Eye (tissue), 1 donor: Measurements from ENCODE around the gene AMIGO1.

Experiments used
- DNase-seq: peaks from one replicate; pipeline ENCODE4 v3.0.0-alpha.2; 2015

AMIGO1 gene

DNA sequence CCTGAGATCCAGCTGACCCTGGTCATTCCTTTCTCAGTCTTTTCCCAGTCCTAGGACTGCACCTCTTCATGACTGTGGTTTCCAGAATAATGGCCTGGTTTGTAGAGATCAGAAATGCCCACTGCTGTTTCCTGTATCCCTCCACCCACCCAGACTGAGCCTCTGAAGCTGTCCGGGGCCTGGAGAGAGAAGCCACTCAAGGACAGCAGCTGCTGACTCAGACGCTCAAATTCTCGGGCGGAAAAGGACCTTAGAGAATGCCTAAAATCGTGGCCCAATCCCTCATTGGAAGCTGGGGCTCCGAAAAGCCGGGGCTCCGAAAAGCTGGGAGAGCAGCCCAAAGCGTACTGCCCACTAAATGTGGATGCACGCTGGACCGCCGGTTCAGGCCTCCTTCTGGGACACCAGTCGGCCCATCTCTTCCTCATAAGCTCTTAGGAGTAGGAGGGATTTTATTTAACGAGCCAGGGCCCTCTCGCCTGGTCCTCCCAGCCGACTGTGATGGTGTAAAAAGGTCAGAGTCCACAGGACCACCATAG, 22.4 kb upstream of the AMIGO1 start:
- no peak for DNase-seq

GRCh38 chr1:109531380-109531779, 21.9 kb upstream of the AMIGO1 start:
- DNase-seq, result no peak

DNA sequence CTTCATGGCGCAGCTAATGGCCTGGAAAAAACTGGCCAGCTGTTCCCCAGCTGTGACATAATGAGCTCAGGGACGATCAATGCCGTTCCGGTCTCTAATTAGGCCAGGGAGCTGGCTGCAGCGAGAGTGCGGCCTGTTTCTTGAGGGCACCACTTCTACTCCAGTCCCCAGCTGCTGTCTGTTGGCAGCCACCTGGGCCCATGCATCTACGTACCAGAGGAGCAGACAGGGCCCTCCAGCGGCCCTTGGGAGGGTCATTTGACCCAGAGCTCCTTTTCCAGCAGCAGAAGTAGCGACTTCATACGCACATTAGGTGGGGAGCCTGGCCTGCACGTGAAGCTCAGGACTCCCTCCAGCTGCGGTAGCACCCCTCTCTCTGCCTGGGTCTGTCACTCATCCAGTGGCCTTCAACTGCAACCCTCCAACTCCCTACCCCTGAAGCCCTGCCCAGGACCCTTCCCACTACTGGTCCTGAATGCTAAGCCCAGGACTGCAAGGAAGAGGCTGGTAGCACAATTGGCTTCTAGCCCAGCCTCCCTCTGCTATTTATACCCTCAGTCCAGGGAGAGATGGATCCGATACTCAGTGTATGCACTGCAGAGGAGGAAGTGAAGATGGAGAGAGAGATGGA, 21.0 kb upstream of the AMIGO1 start:
- peak; percentile 97 for DNase-seq

DNA sequence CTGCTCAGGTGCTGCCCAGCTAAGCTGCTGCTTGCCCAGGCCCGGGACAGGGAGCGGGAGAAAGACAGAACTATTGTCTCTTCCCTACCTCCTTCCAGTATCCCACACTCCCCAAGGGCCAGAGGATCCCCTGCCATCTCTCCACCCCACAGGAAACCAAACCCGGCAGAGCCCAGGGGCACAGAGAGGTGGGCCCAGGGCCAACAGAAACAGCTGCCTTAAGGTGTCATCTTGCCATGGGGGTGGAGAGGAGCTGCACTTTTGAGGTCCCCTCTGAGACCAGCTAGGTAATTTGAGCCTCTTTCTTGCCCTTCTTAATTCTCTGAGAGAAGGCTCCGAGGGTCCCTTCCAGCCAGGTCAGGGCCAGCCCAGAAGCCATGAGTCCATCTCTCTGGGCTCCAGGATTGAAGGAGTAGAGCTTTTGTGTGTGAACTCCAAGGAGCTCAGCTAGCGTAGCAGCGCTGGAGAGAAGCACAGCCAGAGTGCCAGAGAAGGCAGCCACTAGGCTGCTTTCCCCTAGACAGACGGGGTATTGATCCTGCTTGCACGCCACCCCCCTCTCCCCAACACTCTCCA, 20.4 kb upstream of the AMIGO1 start:
- no peak for DNase-seq

- DNase-seq, result no peak
These were observed 19.2 kb upstream of the AMIGO1 start for GRCh38 chr1:109528712-109529111.

GRCh38 chr1:109527846-109528695, 18.5 kb upstream of the AMIGO1 start:
- no peak for DNase-seq

DNA sequence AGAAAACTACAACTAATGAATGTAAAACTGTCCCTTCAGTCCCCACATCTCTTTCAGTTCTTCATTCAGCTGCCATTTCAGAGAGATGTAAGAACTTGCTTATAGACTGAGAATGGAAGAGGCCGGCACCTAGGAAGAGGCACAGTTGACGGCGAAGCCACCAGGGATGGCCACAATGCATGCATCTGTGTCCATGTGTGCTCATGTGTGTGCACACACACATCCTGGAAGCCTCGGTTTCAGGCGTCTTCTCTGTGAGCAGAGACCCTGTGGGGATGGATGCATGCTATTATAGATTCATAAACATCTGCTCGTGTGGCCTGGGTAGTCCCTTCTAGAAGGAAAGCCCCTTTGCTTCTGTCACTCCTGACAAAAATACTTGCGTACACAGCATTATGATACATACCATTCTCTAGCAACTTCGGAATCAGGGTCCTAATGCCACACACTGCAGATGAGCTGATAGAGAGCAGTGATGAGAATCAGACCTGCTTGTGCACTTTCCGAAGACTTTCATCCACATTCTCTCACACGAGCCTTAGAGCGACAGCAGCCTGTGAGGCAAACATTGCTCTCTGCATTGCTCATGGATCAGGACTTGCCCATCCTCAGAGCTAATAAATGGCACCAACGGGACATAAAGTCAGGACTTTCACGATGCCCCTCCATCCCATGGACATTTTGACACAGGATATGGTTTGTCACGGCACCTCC, 17.7 kb upstream of the AMIGO1 start:
- peak; percentile 63 for DNase-seq

- no peak for DNase-seq
These were observed 14.2 kb upstream of the AMIGO1 start for GRCh38 chr1:109523706-109524105.

GRCh38 chr1:109522026-109522425, 12.5 kb upstream of the AMIGO1 start:
- no peak for DNase-seq

DNA sequence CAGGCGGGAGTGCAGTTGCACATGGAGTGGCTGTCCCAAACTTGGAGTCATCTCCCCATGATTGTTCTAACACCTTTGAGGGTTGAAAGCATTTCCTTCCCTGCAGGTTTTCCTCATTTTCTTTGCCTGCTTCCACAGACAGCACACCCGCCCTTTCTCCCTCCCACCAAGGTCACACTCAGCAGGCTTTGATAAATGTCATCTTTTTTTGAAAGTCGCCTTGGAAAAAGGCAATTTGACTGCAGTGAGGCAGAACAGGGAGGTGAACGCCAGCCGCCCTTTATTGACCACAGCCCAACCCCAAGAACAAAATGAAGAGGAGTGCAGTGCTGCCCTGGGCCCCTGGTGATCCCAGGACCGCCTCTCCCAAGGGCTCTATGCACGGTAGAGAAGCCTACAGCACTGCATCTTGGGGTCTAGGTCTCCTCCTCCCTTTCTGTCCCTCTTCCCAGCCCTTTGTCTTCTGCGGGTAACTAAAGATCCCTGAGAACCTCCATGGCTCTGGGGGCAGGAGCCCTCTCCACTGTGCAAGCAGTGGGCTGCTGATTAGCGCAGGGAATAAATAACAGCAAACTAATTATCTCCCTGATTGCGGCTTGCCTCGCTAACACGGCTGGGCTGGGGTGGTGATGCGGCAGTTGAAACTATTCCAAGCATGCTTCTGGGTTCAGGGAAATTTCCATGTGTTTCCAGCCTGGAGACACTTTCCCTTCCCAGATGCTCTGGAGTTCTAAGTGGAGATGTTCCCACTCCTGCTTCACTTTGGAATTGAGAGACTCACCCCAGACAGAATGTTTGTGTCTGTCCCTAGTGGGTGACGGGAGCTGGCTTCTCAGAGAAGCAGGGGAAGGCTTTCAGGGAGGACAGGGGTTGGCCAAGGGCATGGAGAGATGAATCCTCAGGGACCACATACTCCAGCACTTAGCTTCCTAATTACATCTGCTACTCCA, 11.8 kb upstream of the AMIGO1 start:
- peak; percentile 48 for DNase-seq

- no peak for DNase-seq
These were observed 7.8 kb upstream of the AMIGO1 start for GRCh38 chr1:109517337-109517736.

- no peak for DNase-seq
These were observed 7.3 kb upstream of the AMIGO1 start for GRCh38 chr1:109516872-109517271.

- no peak for DNase-seq
These were observed 5.3 kb upstream of the AMIGO1 start for GRCh38 chr1:109514846-109515245.

- DNase-seq, result no peak
These were observed 3.7 kb upstream of the AMIGO1 start for GRCh38 chr1:109513110-109513710.

- DNase-seq, result no peak
These were observed 703 bp downstream of the AMIGO1 start for GRCh38 chr1:109508873-109509175.

DNA sequence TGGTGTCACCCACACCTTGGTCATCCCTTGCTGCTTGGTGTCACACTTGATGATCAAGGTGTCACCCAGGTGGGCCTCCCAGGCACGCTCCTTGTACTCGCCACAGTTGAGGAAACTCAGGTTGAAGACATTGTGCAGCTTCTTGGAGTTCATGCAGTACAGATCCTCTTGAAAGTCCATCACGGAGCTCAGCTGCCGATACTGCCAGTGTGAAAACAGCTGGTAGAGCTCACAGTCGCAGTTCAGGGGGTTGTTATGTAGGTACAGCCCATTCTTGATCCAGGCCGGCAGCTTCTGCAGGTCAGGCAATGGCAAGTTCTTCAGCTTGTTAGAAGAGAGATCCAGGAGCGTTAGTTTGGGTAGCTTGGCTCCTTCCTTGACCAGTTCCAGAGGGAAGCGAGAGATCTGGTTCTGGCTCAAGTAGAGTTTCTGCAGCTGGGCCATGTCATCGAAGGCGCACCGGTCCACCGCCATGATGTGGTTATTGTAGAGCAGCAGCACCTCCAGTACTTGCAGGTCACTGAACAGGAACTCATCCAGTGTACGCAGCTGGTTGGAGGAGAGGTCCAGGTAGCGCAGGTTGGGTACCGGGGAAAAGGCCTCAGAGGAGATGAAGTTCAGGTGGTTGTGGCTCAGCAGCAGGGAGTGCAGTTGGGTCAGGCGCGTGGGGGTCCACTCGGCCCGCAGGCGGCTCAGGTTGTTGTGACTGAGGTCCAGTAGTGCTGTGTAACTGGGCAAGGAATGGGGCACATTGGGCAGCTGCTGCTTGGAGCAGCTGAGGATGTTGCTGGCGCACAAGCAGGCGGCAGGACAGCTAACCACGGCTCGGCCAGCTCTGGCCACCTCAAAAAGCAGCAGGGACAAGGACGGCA, 1.3 kb downstream of the AMIGO1 start:
- DNase-seq, result no peak

GRCh38 chr1:109504974-109505373, 4.6 kb downstream of the AMIGO1 start:
- DNase-seq, result no peak

DNA sequence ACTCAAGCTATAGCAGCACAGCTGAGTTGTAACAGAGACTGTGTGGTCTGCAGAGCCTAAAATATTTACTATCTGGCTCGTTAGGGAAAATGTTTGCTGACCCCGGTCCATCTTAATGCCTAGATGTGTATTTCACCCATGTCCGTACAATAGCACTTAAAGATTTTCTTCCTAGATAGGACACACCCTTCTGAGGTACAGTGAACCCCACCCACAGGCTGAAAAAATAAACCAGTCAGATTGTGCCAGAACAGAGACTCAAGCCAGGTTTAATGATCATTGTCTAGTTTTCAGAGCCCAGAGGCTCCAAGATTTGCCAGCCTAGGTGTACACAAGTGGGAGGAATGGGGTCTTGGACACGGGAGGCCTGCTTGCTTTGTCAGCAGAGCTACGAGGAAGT, 5.6 kb downstream of the AMIGO1 start:
- DNase-seq, result no peak

- DNase-seq, result no peak
These were observed 7.1 kb downstream of the AMIGO1 start for GRCh38 chr1:109502364-109502851.

- no peak for DNase-seq
These were observed 7.7 kb downstream of the AMIGO1 start for GRCh38 chr1:109501644-109502363.
